NCI-H2029 (cell line): Measurements from ENCODE around the gene KLF1.

Experiments
- DNase-seq: peaks from one replicate; lab custom pipeline; 2025; lab: John Stamatoyannopoulos, UW

KLF1 gene

DNA sequence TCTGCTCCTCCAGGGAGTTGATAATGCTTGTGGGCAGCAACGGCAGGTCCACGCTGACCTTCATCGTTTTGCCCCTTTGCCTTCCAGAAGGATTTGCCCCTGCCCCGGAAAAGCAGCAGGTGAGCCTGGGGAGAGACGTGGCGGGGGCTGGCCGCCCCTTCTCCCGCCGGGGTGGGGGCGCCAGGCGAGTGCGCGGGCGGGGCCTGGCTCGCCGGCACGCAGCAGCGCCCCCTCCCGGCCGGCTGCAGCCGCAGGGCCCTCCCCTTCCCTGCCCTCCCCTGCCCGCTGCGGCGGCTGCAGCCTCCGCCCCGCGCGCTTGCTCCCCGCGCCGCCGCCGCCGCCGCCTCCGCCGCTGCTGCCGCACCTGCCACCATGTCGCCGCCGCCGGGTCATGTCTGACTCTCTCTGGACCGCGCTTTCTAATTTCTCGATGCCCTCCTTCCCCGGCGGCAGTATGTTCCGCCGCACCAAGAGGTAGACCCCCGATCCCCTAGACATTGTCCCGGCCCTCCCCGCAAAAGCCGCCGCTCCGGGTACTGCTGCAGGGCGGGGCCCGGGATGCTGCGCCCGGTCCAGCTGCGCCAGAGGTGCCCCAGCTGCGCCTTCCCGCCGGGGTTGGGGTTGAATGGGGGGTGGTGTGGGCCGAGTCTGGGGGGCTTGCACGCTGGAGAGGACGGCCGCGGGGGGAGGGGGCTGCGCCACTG, 48.7 kb downstream of the KLF1 start, which contains the start of gene MAST1:
Gene MAST1 (plus strand): TSS at position 334 of the 704 bp plus-strand sequence. CDS start 58 bp downstream, at position 392.
- DNase-seq = peak; percentile 56

DNA sequence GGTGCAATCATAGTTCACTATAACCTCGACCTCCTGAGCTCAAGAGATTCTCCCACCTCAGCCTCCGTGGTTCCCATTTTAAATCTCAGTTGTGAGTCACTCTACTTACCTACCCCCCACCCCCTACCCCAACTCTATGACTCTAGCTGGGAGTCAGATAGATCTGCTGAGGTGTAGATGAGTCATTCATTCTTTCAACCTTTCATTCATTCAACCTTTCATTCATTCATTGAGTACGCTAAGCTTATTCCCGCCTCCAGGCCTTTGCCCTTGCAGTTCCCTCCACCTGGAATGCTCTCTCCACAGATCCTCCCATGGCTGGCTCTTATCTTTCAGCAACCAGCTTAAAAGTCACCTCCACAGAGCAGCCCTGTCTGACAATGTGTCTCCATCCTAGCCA, 49.8 kb downstream of the KLF1 start:
- DNase-seq = no peak

DNA sequence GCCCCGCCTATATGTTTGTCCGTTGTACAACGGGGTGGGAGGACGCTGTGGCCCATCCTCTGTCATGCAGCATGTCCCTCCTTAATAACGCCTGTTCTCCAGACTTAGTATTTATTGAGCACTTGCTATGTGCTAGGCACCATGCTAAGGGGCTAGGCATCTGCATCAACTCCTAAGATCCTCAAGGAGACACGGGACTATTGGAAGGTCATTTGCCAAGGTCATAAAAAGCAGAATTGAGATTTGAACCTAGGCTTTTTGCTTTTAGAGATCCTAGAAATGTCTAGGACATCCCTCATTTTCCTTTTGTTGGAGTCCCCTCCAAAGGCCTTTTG, 50.5 kb downstream of the KLF1 start:
- DNase-seq = no peak

DNA sequence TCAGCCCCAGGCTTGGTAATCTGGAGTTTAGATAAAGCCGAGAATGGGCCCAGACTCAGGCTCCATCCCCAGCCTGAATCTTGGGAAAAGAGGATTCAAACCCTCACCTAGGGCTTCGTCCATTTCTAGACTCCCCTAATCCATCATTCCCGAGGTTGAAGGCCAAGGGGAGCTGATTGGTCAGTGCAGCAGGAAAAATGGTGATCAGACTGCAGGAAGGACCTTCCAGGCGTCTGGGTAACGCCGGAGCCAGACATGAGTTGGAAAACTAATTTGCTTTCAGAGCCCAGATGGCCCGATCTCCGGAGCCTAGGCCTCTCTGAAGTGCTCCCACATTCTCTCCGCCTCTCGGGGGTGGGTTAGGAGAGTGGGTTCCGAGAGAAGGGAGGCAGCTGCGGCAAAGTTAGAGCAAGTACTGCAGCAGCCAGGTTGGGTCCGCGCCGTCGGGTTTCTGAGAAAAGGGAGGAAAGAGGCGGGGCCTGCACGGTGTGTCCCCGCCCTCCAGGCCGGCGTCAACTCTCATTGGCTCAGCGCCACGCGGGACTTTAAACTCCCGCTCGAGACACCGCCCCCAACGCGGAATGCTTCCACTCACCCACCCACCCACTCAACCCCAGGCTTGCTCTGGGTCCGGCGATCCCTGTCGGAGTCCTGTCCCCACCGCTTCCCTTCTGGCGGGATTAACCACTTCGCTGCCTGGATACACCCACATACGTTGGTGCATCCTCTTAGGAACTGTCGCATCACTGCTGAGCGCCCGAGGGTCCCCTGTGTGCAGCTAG, 51.8 kb downstream of the KLF1 start:
- peak; percentile 79 for DNase-seq

DNA sequence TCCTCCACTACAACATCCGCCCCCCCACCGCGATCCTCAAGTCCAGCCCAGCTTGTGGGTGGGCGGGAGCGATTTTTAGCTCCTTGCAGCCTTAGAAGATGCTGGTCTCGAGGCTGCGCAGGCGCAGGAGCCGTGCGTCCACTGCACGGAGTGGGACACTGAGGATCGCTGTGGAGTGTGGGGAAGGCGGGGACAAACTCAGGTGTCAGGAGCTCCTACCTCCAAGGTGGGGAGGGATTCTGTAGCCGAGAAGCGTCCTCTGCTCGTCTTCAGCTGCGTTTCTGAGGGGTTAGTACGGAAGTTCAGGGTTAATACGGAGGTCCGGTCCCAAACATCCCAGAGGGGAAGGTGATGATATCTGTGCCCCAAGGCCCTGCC, 52.4 kb downstream of the KLF1 start, which contains the start of gene RTBDN:
Gene RTBDN (minus strand): TSS at position 14 of the 378 bp plus-strand sequence. CDS start 4,600 bp downstream, outside the sequence.
- DNase-seq = peak; percentile 29
